CD1c-positive myeloid dendritic cell (primary cell): ENCODE measurements around the gene SEMA3B.
"Not testable (repeated sequence)": the region's sequence is repeated elsewhere in the genome, so short reads cannot be mapped to it uniquely, and the experiment has no call there.

Experiments
- DNase-seq: peaks from one replicate; pipeline ENCODE4 v3.0.0-alpha.2; 2016; ENCODE audit errors: extremely low spot score

Gene SEMA3B

DNA sequence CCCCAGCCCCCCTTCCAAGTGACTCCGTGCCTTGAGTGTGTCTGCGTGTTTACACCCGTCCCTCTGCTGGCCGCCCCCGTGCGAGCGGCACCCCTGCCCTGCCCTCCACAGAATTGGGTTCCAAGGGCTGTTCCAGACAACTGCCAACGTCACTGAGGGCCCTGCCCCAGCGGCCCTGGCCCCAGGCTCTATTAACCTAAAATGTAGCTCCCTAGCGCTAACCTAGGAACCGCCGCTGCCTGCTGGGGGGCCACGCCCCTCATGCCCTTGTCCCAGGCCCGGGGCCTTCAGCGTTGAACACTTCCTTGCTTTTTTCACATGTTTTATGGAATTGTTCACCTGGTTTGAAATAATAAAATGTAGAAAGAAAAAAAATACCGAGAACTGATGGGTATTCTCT is 10.0 kb upstream of the SEMA3B start:
- DNase-seq = no peak

- DNase-seq = no peak
Observed at GRCh38 chr3:50259432-50260026, 9.4 kb upstream of the SEMA3B start.

DNA sequence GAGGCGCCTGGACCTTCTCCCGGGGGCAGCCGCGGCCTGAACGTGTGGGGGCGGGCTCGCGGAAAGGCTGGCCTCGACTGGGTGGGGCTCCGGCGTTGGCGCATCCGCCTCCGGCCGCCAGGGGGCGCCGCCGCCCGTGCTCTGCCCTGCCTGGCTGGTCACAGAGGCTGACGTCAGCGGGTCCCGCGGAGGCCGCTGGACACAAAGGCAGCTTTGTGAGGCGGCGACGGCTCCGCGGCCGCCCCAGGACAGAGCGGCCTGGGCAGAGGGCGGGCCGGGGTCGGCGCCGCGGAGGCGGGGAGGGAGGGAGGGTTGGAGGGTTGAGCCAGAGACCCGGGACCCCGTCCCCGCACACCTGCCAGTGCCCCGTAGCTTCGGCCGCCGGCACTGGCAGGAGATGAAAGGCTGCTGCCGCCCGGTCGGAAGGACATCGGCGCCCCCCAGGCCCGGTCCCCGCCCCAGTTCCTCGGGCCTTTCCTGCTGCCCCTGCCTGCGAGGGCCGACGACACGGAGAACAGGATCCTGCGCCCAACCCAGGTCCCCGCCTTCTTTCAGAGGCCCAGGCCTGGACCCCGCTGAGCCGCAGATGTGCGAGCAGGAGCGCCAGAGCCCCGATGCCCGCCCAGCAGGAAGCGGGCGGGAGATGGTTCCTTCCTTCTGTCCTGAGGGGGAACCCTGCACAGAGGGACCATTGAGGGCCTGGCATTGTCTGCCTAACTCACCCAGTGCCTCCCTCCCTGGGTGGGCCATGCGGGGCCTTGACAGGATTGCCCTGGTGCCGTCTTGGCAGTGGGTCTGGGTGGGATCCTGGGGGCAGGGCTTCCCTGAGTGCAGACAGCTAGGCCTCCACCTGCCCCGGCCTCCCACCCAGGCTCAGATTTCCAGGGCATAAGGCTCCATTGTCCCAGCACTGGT is 8.7 kb upstream of the SEMA3B start:
- peak; percentile 95 for DNase-seq

- no peak for DNase-seq
Observed at GRCh38 chr3:50260942-50261441, 8.0 kb upstream of the SEMA3B start.

DNA sequence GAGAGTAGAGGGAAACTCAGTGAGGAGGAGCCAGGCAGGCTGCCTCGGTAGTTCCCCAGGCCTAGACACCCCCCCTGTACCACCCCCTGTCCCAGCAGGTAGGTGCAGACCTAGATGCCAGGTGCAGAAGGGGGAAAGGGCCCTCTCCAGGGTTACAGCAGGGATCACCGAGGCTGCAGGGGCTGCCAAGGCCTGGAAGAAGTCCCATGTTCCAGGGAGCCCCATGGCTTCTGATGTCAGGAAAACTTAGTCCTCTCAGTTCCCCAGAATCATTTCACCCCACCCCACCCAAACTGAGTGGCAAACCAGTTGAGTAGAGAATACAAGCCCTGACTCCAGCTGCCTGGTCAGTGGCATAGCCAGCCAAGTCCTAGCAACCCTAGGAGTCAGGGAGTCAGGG is 7.4 kb upstream of the SEMA3B start:
- DNase-seq = no peak

GRCh38 chr3:50262200-50262599 is 6.7 kb upstream of the SEMA3B start:
- DNase-seq = not testable (repeated sequence)

GRCh38 chr3:50262778-50263177 is 6.2 kb upstream of the SEMA3B start:
- no peak for DNase-seq

GRCh38 chr3:50263478-50264382 is 5.2 kb upstream of the SEMA3B start:
- no peak for DNase-seq

GRCh38 chr3:50264383-50264963 is 4.5 kb upstream of the SEMA3B start:
- no peak for DNase-seq

- no peak for DNase-seq
Observed at GRCh38 chr3:50264964-50265485, 3.9 kb upstream of the SEMA3B start.

- DNase-seq = no peak
Observed at GRCh38 chr3:50265571-50265970, 3.4 kb upstream of the SEMA3B start.

DNA sequence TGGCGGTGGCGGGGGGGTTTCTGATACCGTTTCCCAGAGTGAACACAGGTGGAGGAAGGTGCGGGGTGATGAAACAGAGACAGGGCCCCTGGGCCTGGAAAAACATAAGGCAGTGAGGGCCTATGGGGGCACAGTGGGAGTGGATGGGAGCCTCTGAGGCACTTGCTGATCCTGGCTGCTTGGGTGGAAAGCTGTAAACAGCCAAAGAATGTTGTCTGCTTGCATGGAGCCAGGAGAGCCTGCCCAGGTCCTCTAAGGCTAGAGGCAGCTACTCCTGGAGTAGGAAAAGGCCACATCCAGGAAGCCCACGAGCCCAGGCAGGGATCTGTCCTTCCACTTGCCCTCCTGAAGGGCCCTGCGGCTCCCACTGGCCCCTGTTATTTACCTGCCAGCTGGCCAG is 2.9 kb upstream of the SEMA3B start:
- DNase-seq = no peak

DNA sequence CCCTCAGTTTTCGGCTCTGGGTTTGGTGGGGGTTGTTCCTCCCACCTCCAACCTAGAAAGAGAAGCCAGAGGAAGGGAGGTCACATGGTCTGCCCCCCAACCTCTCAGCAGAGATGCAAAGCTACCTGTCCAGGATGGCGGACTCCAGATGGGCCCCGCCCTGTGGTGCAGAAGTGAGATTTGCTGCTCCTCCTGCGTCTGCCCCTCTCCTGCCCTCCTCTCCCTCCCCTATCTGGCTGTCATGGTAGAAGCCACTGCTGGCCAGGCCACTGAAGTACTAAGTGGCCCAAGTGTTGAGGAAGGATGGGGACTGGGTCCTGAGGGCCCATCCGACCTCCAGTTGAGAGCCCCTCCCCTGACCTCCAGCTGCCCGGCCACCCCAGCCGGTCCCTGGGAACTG is 2.1 kb upstream of the SEMA3B start:
- no peak for DNase-seq

DNA sequence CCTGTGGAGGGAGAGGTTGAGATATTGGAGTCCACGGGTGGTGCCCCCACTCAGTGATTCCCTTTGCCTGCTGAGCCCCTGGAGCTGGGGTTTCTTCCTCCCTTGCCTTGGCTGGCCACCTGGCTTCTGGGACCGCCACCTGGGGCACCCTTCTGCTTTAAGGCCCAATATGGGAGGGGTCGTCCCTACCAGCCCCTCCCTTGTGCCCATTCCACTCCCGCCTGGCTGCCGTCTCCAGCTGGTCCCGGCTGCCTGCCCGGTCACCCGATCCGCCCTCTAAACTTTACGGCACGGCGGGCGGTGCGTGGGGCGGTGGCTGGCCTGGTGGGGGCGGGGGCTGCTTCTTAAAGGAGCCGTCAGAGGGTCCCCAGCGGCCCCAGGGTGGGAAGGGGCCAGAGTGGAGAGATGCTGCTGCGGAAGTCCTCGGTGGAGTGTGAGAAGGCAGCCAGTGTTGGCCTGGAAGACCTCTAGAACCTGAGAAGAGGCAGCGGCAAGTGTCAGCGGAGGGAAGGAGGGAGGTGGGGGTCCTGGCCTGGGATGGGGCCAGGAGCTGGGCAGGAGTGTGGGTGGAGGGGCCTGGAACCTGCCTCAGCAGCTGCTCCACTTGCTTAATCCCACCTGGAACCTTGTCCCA is 1.6 kb upstream of the SEMA3B start:
- DNase-seq = no peak

- no peak for DNase-seq
Observed at GRCh38 chr3:50268276-50268675, 671 bp upstream of the SEMA3B start.

DNA sequence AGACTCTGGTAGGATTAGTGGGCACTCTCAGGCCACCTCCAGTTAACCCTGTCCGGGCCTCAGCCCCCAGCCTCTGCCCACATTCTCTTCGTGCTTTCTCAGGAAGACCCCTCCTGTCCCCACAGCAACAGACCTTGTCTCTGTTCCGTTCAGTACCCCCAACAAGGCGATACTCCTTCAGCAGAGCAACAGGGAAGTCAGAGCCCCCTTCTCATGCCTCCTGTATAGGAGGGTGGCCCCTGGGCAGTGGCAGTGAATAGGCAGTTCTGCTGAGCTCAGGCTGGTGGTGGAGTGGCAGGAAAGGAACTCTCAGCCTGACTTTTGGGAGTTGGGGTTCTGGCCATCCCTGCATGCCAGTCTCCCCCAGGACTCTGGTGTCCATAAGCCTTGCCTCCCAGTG is 513 bp downstream of the SEMA3B start:
- no peak for DNase-seq

- DNase-seq = no peak
Observed at GRCh38 chr3:50269977-50270413, 1.0 kb downstream of the SEMA3B start.

- DNase-seq = no peak
Observed at GRCh38 chr3:50270422-50271224, 1.7 kb downstream of the SEMA3B start.

DNA sequence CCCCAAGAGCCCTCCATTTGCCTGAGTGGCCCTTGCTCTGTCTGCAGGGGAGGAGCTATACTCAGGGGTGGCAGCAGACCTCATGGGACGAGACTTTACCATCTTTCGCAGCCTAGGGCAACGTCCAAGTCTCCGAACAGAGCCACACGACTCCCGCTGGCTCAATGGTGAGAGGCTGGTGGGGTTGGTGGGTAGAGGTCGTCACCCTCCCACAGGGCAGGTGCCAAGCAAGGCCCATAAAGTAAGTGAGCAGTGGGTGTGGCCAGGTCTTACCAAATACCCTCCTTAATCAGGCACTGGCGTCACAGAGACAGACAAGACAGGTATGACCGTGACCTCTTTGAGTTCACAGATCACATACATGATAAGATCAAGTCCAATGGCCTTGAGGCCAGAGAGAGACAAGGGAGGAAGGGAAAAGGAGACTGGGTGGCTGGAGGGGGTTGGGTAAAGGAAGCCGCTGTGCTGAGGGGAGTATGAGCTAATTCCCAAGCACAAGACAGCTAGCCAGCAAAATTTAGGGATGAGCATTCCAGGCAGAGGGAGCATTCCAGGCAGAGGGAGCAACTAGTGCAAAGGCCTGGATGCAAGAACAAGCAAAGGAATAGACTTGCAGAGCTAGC is 2.5 kb downstream of the SEMA3B start:
- DNase-seq = no peak

DNA sequence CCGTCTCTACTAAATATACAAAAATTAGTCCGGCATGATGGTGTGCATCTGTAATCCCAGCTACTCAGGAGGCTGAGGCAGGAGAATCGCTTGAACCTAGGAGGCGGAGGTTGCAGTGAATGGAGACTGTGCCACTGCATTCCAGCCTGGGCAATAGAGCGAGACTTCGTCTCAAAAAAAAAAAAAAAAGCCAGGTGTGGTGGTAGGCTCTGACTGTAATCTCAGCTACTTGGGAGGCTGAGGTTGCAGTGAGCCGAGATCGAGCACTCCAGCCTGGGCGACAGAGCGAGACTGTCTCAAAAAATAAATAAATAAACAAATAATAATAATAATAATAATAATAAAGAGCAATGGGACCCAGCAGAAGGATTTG is 3.6 kb downstream of the SEMA3B start:
- DNase-seq = not testable (repeated sequence)
